HG02884 (cell line): Measurements from ENCODE around the gene BOLA1.
"Not testable (repeated sequence)": the region's sequence is repeated elsewhere in the genome, so short reads cannot be mapped to it uniquely, and the experiment has no call there.

Experiments
- ATAC-seq: cut with Tn5 transposase; IDR thresholded peaks from one replicate; pipeline ENCODE4 v1.9.1; 2021; ENCODE audit warnings: mild to moderate bottlenecking, moderate library complexity; ENCODE audit not compliant: unreplicated experiment

BOLA1 gene

DNA sequence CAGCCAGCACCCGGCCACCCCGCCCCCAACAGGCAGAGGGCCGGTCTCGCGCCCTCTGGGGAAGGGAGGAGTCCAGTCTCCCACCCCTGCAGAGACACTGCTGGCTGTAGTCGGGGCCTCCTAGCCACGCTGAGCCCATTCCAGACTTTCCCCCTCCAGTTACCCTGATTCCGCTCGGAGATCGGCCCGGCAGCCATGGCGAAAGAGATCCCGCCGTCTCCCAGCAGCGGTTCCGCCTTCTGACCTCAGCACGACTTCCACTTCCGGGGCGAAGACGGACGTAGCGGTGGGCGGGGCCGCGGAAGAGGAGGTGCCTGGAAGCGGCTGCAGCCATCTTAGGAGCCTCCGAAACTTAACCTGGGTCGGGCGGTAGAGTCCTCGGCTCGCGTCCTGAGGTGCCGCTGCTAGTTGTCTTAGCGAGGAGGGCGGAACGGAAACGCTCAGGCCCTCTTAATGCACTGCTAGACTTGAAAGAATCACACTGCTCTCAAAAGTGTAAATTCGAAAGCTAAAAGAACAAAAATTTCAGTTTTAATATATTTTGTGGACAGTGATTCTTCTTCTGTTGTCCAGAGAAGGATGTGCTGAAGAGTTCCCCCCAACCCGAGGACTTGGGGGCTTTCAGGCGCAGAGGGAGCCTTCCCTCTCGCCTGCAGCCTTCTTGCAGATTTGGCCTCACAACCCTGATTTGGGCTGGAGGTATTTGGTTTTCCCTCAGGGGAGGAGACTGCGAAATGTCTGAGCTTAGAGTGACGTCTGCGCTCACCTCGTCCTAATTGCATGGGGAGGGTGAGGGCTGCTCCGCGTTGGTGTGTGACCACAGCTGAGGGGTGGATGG lies 28.4 kb downstream of the BOLA1 start, which contains the start of gene SF3B4:
TSS of gene SF3B4 (minus strand) at position 241 of the 838 bp plus-strand sequence. CDS start at position 197, 44 bp downstream.
- ATAC-seq: peak; percentile 88

GRCh38 chr1:149928401-149928724 lies 29.0 kb downstream of the BOLA1 start:
- no peak for ATAC-seq

GRCh38 chr1:149929856-149930255 lies 30.5 kb downstream of the BOLA1 start:
- ATAC-seq: no peak

DNA sequence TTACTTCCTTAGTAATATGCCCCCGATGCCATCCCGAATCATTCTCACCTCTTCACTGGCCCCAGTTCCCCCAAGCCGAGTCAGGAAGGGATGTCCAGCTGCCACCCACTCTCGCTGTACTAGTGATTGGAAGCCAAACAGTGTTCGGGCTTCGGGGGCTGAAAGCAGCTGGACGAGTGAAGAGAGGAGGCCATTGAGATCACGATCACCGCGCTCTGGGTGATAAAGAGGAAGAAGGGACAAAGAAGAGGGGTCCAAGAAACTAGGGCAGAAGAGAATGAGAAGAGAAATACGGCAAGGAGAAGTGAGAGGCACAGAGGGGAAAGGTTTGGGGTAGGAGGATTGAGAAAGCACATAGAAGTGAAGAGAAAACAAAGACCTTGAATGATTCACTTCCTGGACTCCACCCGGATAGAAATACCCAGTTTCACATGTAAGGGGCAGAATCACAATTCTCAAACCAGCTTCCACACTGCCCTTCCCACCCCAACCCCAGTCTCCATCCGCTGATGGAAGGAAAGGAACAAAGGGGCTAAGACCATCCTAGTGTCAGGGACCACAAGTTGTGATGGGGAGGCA lies 31.9 kb downstream of the BOLA1 start:
- no peak for ATAC-seq

GRCh38 chr1:149932474-149932873 lies 33.1 kb downstream of the BOLA1 start:
- ATAC-seq: no peak

- no peak for ATAC-seq
Measured at GRCh38 chr1:149933208-149933607, 33.8 kb downstream of the BOLA1 start.

DNA sequence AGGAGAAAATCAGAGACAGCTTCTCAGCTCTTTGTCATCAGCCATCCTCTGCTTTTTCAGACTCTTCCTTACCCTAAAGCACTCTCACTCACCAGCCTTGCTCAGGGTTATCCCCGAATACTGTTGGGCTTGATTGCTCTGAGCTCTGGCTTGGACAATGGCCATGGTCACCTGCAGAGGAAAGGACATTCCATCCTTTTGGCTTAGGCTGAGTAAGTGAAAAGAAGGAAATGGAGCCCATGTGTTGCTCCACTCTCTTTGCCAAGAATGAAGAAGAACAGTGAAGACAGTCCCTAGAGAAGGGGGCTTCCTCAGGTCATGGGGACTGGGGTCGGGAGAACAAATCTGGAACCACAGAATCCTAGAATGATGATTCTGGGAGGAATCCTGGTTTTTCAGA lies 35.0 kb downstream of the BOLA1 start:
- no peak for ATAC-seq

GRCh38 chr1:149936170-149936991 lies 37.0 kb downstream of the BOLA1 start, which contains the start of gene MTMR11:
TSS of gene MTMR11 (minus strand) at chr1:149936879. CDS start at chr1:149936647, 232 bp downstream.
- no peak for ATAC-seq

DNA sequence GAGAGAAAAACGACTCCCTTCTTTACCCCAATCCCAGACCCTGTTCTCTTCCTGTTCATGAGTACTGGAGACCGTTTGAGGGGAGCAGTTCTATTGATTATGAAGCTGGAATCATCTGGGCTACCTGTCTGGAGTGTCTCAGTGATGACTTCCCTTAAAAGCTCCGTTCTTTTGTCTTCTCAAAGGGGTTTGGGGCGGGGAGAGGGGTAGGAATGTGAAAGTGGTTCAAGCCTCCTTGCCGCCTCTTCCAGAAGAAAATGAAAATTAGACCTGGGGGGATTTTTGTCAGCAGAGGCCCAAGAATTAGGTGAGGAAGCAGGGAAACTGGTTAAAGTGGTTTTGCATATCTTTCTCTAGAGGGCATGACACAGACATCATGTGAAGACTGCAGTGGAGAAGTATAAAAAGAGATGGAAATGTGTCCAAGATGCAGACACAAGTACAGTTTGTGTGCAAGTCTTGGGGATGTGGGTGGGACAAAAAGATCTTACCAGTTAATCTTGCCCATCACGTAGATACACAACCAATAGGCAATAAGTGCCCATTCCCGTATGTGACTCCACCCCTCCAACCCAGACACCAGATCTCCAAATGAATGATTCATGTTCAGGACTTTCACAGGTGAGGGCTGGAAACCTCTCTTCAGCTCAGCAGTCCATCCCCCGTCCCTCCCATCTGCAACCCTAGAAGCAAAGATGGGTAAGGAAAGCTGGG lies 37.8 kb downstream of the BOLA1 start:
- no peak for ATAC-seq

DNA sequence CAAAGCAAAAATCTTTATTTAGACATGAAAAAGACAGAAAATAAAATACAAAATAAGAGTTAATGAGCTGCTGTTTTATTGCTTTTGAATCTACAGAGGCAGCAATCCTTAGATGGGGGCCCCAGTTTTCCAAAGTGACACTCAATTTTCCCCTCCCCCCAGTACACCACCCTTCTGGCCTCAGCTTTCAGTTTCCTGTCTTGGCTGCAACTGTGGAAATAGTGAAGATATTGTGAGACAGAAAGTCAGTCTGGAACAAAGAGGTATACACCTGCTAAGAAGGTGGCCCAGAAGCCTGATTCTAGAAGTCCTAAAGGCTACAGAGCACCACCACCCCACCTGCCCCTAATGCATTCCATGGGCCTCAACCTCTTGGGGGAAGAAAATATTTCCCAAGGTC lies 38.4 kb downstream of the BOLA1 start:
- ATAC-seq: no peak

- not testable (repeated sequence) for ATAC-seq
Measured at GRCh38 chr1:149938668-149939003, 39.3 kb downstream of the BOLA1 start.

- no peak for ATAC-seq
Measured at GRCh38 chr1:149940427-149940826, 41.1 kb downstream of the BOLA1 start.

GRCh38 chr1:149942207-149942606 lies 42.8 kb downstream of the BOLA1 start:
- no peak for ATAC-seq

DNA sequence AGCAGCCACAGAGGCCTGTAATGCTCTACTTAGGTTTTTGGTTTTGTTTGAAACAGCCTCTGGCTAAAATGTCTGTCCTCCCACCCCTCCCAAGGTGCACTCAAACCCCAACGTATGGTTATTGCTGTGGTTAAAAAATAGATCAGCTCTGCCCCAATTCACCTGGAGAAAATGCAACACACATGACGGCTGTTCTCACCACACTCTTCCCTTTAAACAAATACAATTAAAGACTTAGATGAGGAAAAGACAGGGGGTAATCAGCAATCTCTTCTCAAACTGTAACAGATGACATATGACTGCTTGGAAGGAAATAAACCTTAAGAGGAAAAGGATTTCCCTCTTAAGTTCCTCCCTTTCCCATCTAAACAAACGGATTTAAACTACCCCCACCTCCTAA lies 43.5 kb downstream of the BOLA1 start:
- ATAC-seq: no peak

GRCh38 chr1:149945206-149945605 lies 45.8 kb downstream of the BOLA1 start:
- no peak for ATAC-seq

DNA sequence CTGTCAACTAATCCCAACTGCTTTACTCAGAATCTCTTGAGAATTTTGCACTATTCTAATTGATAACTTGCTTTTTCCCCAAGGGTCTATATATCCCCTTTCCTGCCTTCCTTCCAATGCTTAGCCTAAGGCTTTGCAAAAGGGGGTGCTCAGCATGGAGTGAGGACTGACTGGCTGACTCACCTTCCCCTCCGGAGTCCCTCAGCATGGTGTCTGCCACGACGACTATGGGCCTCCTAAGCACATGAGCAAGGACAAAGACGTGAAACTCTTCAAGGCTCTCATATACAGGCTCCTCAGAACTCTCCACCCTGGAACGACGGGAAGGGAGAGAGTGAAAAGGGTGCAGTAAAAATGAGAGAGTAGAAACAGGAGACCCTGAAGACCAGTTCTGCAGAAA lies 50.5 kb downstream of the BOLA1 start:
- no peak for ATAC-seq
